IMR-90 (cell line): ENCODE results near the gene KCNIP3. TPM values are rescaled to one million over a fixed set of nuclear protein-coding genes. Genes with fewer than 3 reads are reported as not detected.
A peak's percentile ranks its signal among the peaks of the same experiment; 100 is the strongest.

Source experiments
- ATAC-seq: fragments of 200-7000 bp; cut with Tn5 transposase; 2 replicates; pipeline ENCODE4 v1.9.1; 2020; ENCODE audit warnings: low read depth, mild to moderate bottlenecking, moderate library complexity
- BruUV-seq: library from RNA; stranded (reverse); fragments of 400-500 nt; replicated peaks from 2 replicates; lab custom pipeline; 2021; lab: Mats Ljungman, UMichigan
- CTCF ChIA-PET: fragments of 300-600 bp; formaldehyde crosslinking; extraction: SDS; loops from one replicate; lab custom pipeline; 2021; ENCODE audit warnings: antibody characterized with exemption; lab: Yijun Ruan, JAX
- POLR2A ChIA-PET: fragments of 300-600 bp; sonication (Branson Sonifier 250); formaldehyde crosslinking; loops from one replicate; lab custom pipeline; 2022; ENCODE audit warnings: antibody characterized with exemption; ENCODE audit not compliant: unreplicated experiment; lab: Charles Lee
- DNase-seq: peaks from one replicate; pipeline ENCODE4 v3.0.0; 2013
- H2AFZ ChIP-seq: replicated peaks from 2 replicates; pipeline ENCODE3; 2013; ENCODE audit warnings: low read length, mild to moderate bottlenecking; ENCODE audit not compliant: poor library complexity
- H2AK5ac ChIP-seq: 2 replicates; pipeline ENCODE4 v1.6.1; 2013; ENCODE audit warnings: low read depth, low read length, inconsistent platforms
- H2AK9ac ChIP-seq: replicated peaks from 2 replicates; pipeline ENCODE3; 2013; ENCODE audit warnings: mild to moderate bottlenecking, low read depth, low read length, moderate library complexity; ENCODE audit not compliant: poor library complexity
- H2BK120ac ChIP-seq: 2 replicates; pipeline ENCODE4 v1.6.1; 2013; ENCODE audit warnings: low read depth, low read length, inconsistent platforms
- H2BK15ac ChIP-seq: 3 replicates; pipeline ENCODE4 v1.6.1; 2013; ENCODE audit warnings: low read depth, low read length, inconsistent platforms
- H2BK20ac ChIP-seq: 2 replicates; pipeline ENCODE4 v1.6.1; 2013; ENCODE audit warnings: low read depth, mild to moderate bottlenecking, inconsistent platforms, low read length, moderate library complexity
- H2BK5ac ChIP-seq: 2 replicates; pipeline ENCODE4 v1.6.1; 2013; ENCODE audit warnings: mild to moderate bottlenecking, low read depth, low read length, inconsistent platforms; ENCODE audit not compliant: poor library complexity, severe bottlenecking
- H3K14ac ChIP-seq: replicated peaks from 2 replicates; pipeline ENCODE4 v1.6.1; 2013; ENCODE audit warnings: low read depth, low read length, inconsistent platforms
- H3K18ac ChIP-seq: 2 replicates; pipeline ENCODE4 v1.6.1; 2013; ENCODE audit warnings: low read depth, low read length, control low read depth
- H3K23ac ChIP-seq: 2 replicates; pipeline ENCODE4 v1.6.1; 2013; ENCODE audit warnings: low read depth, low read length, inconsistent platforms
- H3K27ac ChIP-seq: 2 replicates; pipeline ENCODE4 v1.5.1; 2013; ENCODE audit warnings: mild to moderate bottlenecking, control low read depth, low read length; ENCODE audit not compliant: insufficient read depth
- H3K27me3 ChIP-seq: 2 replicates; pipeline ENCODE4 v1.6.1; 2013; ENCODE audit warnings: low read length; ENCODE audit not compliant: control insufficient read depth, insufficient read depth
- H3K36me3 ChIP-seq: 2 replicates; pipeline ENCODE4 v1.6.1; 2013; ENCODE audit warnings: low read length, mixed read lengths; ENCODE audit not compliant: control insufficient read depth, insufficient read depth
- H3K4ac ChIP-seq: 2 replicates; pipeline ENCODE4 v1.6.1; 2013; ENCODE audit warnings: low read depth, low read length, inconsistent platforms
- H3K4me1 ChIP-seq: 2 replicates; pipeline ENCODE4 v1.6.1; 2013; ENCODE audit warnings: low read length, mixed read lengths; ENCODE audit not compliant: control insufficient read depth, insufficient read depth
- H3K4me2 ChIP-seq: 2 replicates; pipeline ENCODE4 v1.6.1; 2013; ENCODE audit warnings: low read depth, mild to moderate bottlenecking, control low read depth, low read length, moderate library complexity
- H3K4me3 ChIP-seq: 2 replicates; pipeline ENCODE4 v1.5.1; 2013; ENCODE audit warnings: low read depth, mild to moderate bottlenecking, control low read depth, low read length, moderate library complexity; ENCODE audit not compliant: insufficient read depth
- H3K56ac ChIP-seq: 2 replicates; pipeline ENCODE4 v1.6.1; 2013; ENCODE audit warnings: low read length, inconsistent platforms; ENCODE audit not compliant: insufficient read depth; ENCODE audit errors: extremely low read depth
- H3K79me1 ChIP-seq, 2 experiments: 2 replicates each; pipeline ENCODE4 v1.6.1; 2013; ENCODE audit warnings: low read length in 2 of 2, inconsistent platforms in 1 of 2, low read depth in 1 of 2
- H3K9ac ChIP-seq: 2 replicates; pipeline ENCODE4 v1.6.1; 2013; ENCODE audit warnings: low read depth, low read length, control low read depth
- H3K9me1 ChIP-seq: 2 replicates; pipeline ENCODE4 v1.6.1; 2013; ENCODE audit warnings: low read length, inconsistent platforms; ENCODE audit not compliant: insufficient read depth
- H3K9me3 ChIP-seq: 2 replicates; pipeline ENCODE4 v1.6.1; 2013; ENCODE audit warnings: low read length; ENCODE audit not compliant: control insufficient read depth, insufficient read depth
- H4K20me1 ChIP-seq: 2 replicates; pipeline ENCODE4 v1.6.1; 2013; ENCODE audit warnings: low read length, inconsistent platforms; ENCODE audit not compliant: insufficient read depth
- H4K5ac ChIP-seq: 2 replicates; pipeline ENCODE4 v1.6.1; 2013; ENCODE audit warnings: mild to moderate bottlenecking, low read depth, low read length, control low read depth
- H4K8ac ChIP-seq, 2 experiments: 2 replicates each; pipeline ENCODE4 v1.6.1; 2013; ENCODE audit warnings: low read depth in 2 of 2, low read length in 2 of 2, control low read depth in 1 of 2, inconsistent platforms in 1 of 2
- H4K91ac ChIP-seq: 2 replicates; pipeline ENCODE4 v1.6.1; 2013; ENCODE audit warnings: low read depth, low read length, inconsistent platforms; ENCODE audit not compliant: insufficient read depth
- MAZ ChIP-seq: IDR thresholded peaks from 2 replicates; pipeline ENCODE4 v1.6.1; 2012; ENCODE audit warnings: low read depth, mild to moderate bottlenecking, low read length, improper control_type of control experiment, moderate library complexity, borderline replicate concordance
- NFE2L2 ChIP-seq: fragments of 150-350 bp; IDR thresholded peaks from 2 replicates; pipeline ENCODE4 v1.6.1; 2016; ENCODE audit warnings: low read depth, mild to moderate bottlenecking, low read length
- POLR2A ChIP-seq: IDR thresholded peaks from 2 replicates; pipeline ENCODE4 v1.6.1; 2012; ENCODE audit warnings: mild to moderate bottlenecking, low read depth, low read length
- WGBS, 2 experiments: methylation state at CpG; one replicate each; pipeline versions ENCODE4 v1.1.5 to v1.1.7; 2013; ENCODE audit warnings: missing lambda C conversion rate in 2 of 2; ENCODE audit not compliant: insufficient read length in 1 of 2; ENCODE audit errors: extremely low coverage in 2 of 2; 5-methylcytosine and 5-hydroxymethylcytosine counted together
- dilution Hi-C: fragments of 300-500 bp; cut with HindIII; formaldehyde crosslinking; loops from one replicate; pipeline ENCODE4 v1.14.3; 2018; ENCODE audit warnings: low sequenced_read_pairs; ENCODE audit not compliant: unreplicated experiment
- in situ Hi-C: fragments of 300-500 bp; cut with MboI; formaldehyde crosslinking; loops from 3 replicates; pipeline ENCODE4 v1.14.3; 2019; ENCODE audit warnings: low sequenced_read_pairs, inconsistent platforms, mixed read lengths
- intact Hi-C: fragments of 100-400 bp; cut with micrococcal nuclease; formaldehyde crosslinking; loops from 2 replicates; pipeline ENCODE4 v1.10.0; 2022
- polyA plus RNA-seq, 3 experiments: library from polyadenylated mRNA; depleted of rRNA; stranded (reverse); fragments of >200 nt; gene quantifications; 2 replicates each; pipeline ENCODE4 v1.2.3, GENCODE V29; 2012; ENCODE audit warnings: low replicate concordance in 1 of 3
- total RNA-seq: library from RNA; depleted of rRNA; stranded (reverse); fragments of >200 nt; gene quantifications from 2 replicates; pipeline ENCODE4 v1.2.3, GENCODE V29; 2012
- TF ChIP-seq, protein P1 (sequence below): fragments of 150-350 bp; IDR thresholded peaks from 2 replicates; pipeline ENCODE4 v1.6.1; 2016; ENCODE audit warnings: low read depth, mild to moderate bottlenecking, low read length, moderate library complexity, borderline replicate concordance

Gene KCNIP3
- total and polyA plus RNA-seq, 2 of the 4 experiments (the other 2 are of a cell fraction): 0.72 to 1.4 TPM

DNA sequence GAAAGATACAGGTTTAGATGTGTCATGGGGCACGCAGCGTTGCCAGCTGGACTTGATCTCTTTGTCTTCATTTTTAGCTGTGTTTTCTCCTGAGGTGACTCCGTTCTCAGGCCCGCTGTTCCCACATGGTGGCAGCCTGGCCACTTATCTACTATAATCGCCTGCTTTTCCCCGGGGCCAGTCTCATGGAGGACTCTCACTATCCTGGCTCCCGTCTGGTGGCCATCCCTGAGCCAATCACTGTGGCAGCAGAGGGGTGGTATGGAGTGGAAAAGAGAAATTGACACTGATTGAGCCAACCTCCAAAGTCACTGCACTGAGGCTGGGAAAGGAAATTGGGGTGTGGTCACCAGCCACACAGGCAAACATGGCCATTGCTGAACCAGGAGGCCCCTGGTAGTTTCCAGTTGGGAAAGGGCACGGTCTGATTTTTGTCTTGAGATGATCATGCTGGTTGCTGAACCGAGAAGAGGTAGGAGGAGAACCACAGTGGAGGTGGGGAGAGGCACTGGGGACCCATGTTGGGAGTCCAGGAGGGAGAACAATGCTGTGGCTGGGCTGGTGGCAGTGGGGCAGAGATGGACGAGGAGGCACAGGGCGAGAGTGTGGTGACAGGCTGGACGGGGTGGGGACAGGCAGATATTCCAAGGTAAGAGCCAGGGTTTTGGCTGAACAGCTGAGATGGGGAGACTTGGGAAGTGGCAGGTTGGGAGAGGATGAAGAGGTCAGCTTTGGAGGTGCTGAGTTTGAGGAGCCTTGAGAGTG lies 45.6 kb downstream of the KCNIP3 start:
- Histone ChIP-seq H4K20me1 (no peaks in the 10 kb centered on the region), H3K4ac (no peak overlapping the region), H3K14ac (no peak overlapping the region), H3K79me1 (no peaks in the 10 kb centered on the region), H2BK120ac (no peak overlapping the region), H3K4me2 (no peak overlapping the region), H4K91ac (no peak overlapping the region), H2BK5ac (no peak overlapping the region), H3K23ac (no peak overlapping the region), H2BK15ac (no peak overlapping the region), H2AK9ac (peak overlapping the region; percentile 15), H3K56ac (no peak overlapping the region), H3K36me3 (no peaks in the 10 kb centered on the region), H3K27me3 (peaks cover 39% of the 10 kb centered on the region), H3K4me1 (peaks cover 3% of the 10 kb centered on the region; the same call in 1 of the 2 replicates), H3K4me3 (no peak overlapping the region), H3K18ac (no peak overlapping the region), H3K9me1 (no peaks in the 10 kb centered on the region), H3K27ac (no peak overlapping the region), H3K9ac (no peak overlapping the region), H4K8ac (no peak overlapping the region), H4K5ac (no peak overlapping the region), H2BK20ac (no peak overlapping the region), H2AFZ (no peak overlapping the region), H2AK5ac (no peak overlapping the region), H3K9me3 (no peaks in the 10 kb centered on the region)
- TF ChIP-seq MAZ (no peak), POLR2A (no peak), NFE2L2 (no peak)
- TF ChIP-seq, protein P1, sequence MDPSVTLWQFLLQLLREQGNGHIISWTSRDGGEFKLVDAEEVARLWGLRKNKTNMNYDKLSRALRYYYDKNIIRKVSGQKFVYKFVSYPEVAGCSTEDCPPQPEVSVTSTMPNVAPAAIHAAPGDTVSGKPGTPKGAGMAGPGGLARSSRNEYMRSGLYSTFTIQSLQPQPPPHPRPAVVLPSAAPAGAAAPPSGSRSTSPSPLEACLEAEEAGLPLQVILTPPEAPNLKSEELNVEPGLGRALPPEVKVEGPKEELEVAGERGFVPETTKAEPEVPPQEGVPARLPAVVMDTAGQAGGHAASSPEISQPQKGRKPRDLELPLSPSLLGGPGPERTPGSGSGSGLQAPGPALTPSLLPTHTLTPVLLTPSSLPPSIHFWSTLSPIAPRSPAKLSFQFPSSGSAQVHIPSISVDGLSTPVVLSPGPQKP: no peak
- DNase-seq (no peak), ATAC-seq (no peak)
- WGBS, 2 experiments: 86% methylated on average over 7 of the region's 12 CpGs; no CpG with 5 or more reads in 1 of the 2 experiments
- in situ Hi-C loops (no loop called here), dilution Hi-C loops (no loop called here), intact Hi-C loops (no loop called here)
- ChIA-PET POLR2A (interaction anchor here (0.6 kb wide), 1 partner anchor 130 kb away, joined by 4 read pairs; no protein-coding TSS in a partner anchor), CTCF (no interaction called here)
- no TSS peak for BruUV-seq
